ENCODE results near the gene RHBDF1. TPM values are rescaled to one million over a fixed set of nuclear protein-coding genes. Genes with fewer than 3 reads are reported as not detected.

The RHBDF1 gene
- total and polyA plus RNA-seq, 2 of the 13 experiments (the other 11 are each of a cell fraction or from before 2014, with no cell fraction given): 5.4 to 26.9 TPM

DNA sequence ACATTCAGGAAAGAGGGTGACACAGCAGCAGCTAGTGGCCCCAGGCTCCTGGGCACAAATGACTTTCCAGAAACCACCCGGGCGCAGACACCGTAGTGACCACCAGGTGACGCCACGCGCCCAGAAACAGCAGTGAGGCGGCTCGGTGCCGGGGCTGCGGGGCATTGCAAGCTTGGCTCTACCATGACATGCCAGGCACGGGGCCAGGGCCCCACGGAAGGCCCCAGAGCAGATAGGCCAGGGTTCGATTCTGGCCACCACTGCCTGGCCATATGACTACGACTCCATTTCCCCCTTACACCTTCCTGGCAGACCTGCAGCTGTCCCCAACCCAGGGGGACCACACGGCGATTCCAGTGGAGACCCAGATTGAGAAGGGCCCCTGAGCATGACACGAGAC, 6.7 kb downstream of the RHBDF1 start (continued):
- TF ChIP-seq, protein P1, sequence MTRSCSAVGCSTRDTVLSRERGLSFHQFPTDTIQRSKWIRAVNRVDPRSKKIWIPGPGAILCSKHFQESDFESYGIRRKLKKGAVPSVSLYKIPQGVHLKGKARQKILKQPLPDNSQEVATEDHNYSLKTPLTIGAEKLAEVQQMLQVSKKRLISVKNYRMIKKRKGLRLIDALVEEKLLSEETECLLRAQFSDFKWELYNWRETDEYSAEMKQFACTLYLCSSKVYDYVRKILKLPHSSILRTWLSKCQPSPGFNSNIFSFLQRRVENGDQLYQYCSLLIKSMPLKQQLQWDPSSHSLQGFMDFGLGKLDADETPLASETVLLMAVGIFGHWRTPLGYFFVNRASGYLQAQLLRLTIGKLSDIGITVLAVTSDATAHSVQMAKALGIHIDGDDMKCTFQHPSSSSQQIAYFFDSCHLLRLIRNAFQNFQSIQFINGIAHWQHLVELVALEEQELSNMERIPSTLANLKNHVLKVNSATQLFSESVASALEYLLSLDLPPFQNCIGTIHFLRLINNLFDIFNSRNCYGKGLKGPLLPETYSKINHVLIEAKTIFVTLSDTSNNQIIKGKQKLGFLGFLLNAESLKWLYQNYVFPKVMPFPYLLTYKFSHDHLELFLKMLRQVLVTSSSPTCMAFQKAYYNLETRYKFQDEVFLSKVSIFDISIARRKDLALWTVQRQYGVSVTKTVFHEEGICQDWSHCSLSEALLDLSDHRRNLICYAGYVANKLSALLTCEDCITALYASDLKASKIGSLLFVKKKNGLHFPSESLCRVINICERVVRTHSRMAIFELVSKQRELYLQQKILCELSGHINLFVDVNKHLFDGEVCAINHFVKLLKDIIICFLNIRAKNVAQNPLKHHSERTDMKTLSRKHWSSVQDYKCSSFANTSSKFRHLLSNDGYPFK (CRISPR knock-in tag; IDR thresholded peaks at IDR 0.05; ENCODE audit: borderline replicate concordance): 0 out of 2 replicates have a peak, but pooled peaks have one; percentile 22
- no peak for TF ChIP-seq POLR2AphosphoS2 (IDR thresholded peaks at IDR 0.05; ENCODE audit: low read depth, low read length)
- no peak for TF ChIP-seq ARNTL (CRISPR knock-in tag; IDR thresholded peaks at IDR 0.05)
- 0 out of 2 replicates have a peak, but pooled peaks have one; percentile 23 for TF ChIP-seq ZNF121 (CRISPR knock-in tag; IDR thresholded peaks at IDR 0.05)
- 0 out of 2 replicates have a peak, but pooled peaks have one; percentile 56 for TF ChIP-seq ZNF138 (CRISPR knock-in tag; IDR thresholded peaks at IDR 0.05; ENCODE audit: low read depth)
- no peak for TF ChIP-seq NR2F6 (IDR thresholded peaks at IDR 0.05)
- peak; percentile 23; the same call in 1 of the 2 replicates for TF ChIP-seq NR2F6 (CRISPR knock-in tag; IDR thresholded peaks at IDR 0.05)
- no peak for TF ChIP-seq MAFK (conservative IDR thresholded peaks at IDR 0.05 in 1 of 2, IDR thresholded peaks at IDR 0.05 in 1 of 2; ENCODE audit: low read length in 2 of 2)
- peak; percentile 65; the same call in 1 of the 2 replicates for TF ChIP-seq ZNF614 (CRISPR knock-in tag; IDR thresholded peaks at IDR 0.05; ENCODE audit: borderline replicate concordance)
- TF ChIP-seq STAG1 (CRISPR knock-in tag; IDR thresholded peaks at IDR 0.05): peak; percentile 99
- TF ChIP-seq ZFX (CRISPR knock-in tag; IDR thresholded peaks at IDR 0.05; ENCODE audit: low read depth): 0 out of 2 replicates have a peak, but pooled peaks have one; percentile 15
- peak; percentile 53; the same call in 1 of the 2 replicates for TF ChIP-seq RXRB (CRISPR knock-in tag; IDR thresholded peaks at IDR 0.05; ENCODE audit: borderline replicate concordance)
- TF ChIP-seq FOXA1 (IDR thresholded peaks at IDR 0.05): no peak
- no peak for TF ChIP-seq FOXA1 (CRISPR knock-in tag; IDR thresholded peaks at IDR 0.05)
- TF ChIP-seq NPAS2 (CRISPR knock-in tag; IDR thresholded peaks at IDR 0.05; ENCODE audit: borderline replicate concordance): no peak
- TF ChIP-seq, protein P2, sequence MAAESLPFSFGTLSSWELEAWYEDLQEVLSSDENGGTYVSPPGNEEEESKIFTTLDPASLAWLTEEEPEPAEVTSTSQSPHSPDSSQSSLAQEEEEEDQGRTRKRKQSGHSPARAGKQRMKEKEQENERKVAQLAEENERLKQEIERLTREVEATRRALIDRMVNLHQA (CRISPR knock-in tag; IDR thresholded peaks at IDR 0.05): no peak
- no peak for TF ChIP-seq JDP2 (CRISPR knock-in tag; IDR thresholded peaks at IDR 0.05; ENCODE audit: borderline replicate concordance)
- TF ChIP-seq, protein P3, sequence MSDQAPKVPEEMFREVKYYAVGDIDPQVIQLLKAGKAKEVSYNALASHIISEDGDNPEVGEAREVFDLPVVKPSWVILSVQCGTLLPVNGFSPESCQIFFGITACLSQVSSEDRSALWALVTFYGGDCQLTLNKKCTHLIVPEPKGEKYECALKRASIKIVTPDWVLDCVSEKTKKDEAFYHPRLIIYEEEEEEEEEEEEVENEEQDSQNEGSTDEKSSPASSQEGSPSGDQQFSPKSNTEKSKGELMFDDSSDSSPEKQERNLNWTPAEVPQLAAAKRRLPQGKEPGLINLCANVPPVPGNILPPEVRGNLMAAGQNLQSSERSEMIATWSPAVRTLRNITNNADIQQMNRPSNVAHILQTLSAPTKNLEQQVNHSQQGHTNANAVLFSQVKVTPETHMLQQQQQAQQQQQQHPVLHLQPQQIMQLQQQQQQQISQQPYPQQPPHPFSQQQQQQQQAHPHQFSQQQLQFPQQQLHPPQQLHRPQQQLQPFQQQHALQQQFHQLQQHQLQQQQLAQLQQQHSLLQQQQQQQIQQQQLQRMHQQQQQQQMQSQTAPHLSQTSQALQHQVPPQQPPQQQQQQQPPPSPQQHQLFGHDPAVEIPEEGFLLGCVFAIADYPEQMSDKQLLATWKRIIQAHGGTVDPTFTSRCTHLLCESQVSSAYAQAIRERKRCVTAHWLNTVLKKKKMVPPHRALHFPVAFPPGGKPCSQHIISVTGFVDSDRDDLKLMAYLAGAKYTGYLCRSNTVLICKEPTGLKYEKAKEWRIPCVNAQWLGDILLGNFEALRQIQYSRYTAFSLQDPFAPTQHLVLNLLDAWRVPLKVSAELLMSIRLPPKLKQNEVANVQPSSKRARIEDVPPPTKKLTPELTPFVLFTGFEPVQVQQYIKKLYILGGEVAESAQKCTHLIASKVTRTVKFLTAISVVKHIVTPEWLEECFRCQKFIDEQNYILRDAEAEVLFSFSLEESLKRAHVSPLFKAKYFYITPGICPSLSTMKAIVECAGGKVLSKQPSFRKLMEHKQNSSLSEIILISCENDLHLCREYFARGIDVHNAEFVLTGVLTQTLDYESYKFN (CRISPR knock-in tag; conservative IDR thresholded peaks at IDR 0.05): no peak
- no peak for TF ChIP-seq ZNF326 (CRISPR knock-in tag; IDR thresholded peaks at IDR 0.05; ENCODE audit: borderline replicate concordance)
- TF ChIP-seq, protein P4, sequence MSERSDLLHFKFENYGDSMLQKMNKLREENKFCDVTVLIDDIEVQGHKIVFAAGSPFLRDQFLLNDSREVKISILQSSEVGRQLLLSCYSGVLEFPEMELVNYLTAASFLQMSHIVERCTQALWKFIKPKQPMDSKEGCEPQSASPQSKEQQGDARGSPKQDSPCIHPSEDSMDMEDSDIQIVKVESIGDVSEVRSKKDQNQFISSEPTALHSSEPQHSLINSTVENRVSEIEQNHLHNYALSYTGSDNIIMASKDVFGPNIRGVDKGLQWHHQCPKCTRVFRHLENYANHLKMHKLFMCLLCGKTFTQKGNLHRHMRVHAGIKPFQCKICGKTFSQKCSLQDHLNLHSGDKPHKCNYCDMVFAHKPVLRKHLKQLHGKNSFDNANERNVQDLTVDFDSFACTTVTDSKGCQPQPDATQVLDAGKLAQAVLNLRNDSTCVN (CRISPR knock-in tag; IDR thresholded peaks at IDR 0.05; ENCODE audit: borderline replicate concordance): peak; percentile 40; the same call in 1 of the 2 replicates
- TF ChIP-seq FLYWCH1 (CRISPR knock-in tag; IDR thresholded peaks at IDR 0.05): no peak
- no peak for TF ChIP-seq RCOR2 (CRISPR knock-in tag; IDR thresholded peaks at IDR 0.05)
- peak; percentile 48 for TF ChIP-seq GABPB1 (CRISPR knock-in tag; IDR thresholded peaks at IDR 0.05)
- no peak for TF ChIP-seq ZSCAN30 (CRISPR knock-in tag; IDR thresholded peaks at IDR 0.05)
- 0 out of 2 replicates have a peak, but pooled peaks have one; percentile 28 for TF ChIP-seq CEBPG (CRISPR knock-in tag; IDR thresholded peaks at IDR 0.05)

Data from HepG2 (cell line).